H9 (cell line): ENCODE results near the gene NLGN4X. TPM values are rescaled to one million over a fixed set of nuclear protein-coding genes. Genes with fewer than 3 reads are reported as not detected.

ENCODE experiments used
- DNase-seq: peaks from one replicate; pipeline ENCODE4 v3.0.0-alpha.2; 2017
- H2AFZ ChIP-seq: one replicate; pipeline ENCODE4 v1.6.1; 2013; ENCODE audit warnings: mild to moderate bottlenecking, low read length, control low read depth, moderate library complexity
- H2AK5ac ChIP-seq: 2 replicates; pipeline ENCODE4 v1.6.1; 2013; ENCODE audit warnings: low read length, control low read depth, mixed read lengths; ENCODE audit not compliant: insufficient read length
- H2BK120ac ChIP-seq: one replicate; pipeline ENCODE4 v1.6.1; 2013; ENCODE audit warnings: low read depth, mild to moderate bottlenecking, low read length, control low read depth, inconsistent platforms; ENCODE audit not compliant: poor library complexity, severe bottlenecking
- H2BK12ac ChIP-seq: 2 replicates; pipeline ENCODE4 v1.6.1; 2013; ENCODE audit warnings: low read length, control low read depth, mixed read lengths, low read depth; ENCODE audit not compliant: insufficient read length
- H2BK15ac ChIP-seq: 2 replicates; pipeline ENCODE4 v1.6.1; 2013; ENCODE audit warnings: low read depth, low read length, control low read depth
- H2BK20ac ChIP-seq: one replicate; pipeline ENCODE4 v1.6.1; 2013; ENCODE audit warnings: low read depth, mild to moderate bottlenecking, low read length, control low read depth, inconsistent platforms; ENCODE audit not compliant: poor library complexity, severe bottlenecking
- H2BK5ac ChIP-seq: 2 replicates; pipeline ENCODE4 v1.6.1; 2013; ENCODE audit warnings: low read length, control low read depth, mixed read lengths; ENCODE audit not compliant: insufficient read length
- H3K14ac ChIP-seq: 2 replicates; pipeline ENCODE4 v1.6.1; 2013; ENCODE audit warnings: low read length, control low read depth; ENCODE audit not compliant: insufficient read depth
- H3K18ac ChIP-seq: 2 replicates; pipeline ENCODE4 v1.6.1; 2013; ENCODE audit warnings: low read depth, mild to moderate bottlenecking, mixed read lengths, low read length, control low read depth; ENCODE audit not compliant: insufficient read length
- H3K23ac ChIP-seq: 2 replicates; pipeline ENCODE4 v1.6.1; 2013; ENCODE audit warnings: low read length, control low read depth, mixed read lengths, low read depth; ENCODE audit not compliant: insufficient read length
- H3K23me2 ChIP-seq: 2 replicates; pipeline ENCODE4 v1.6.1; 2013; ENCODE audit warnings: low read depth, mild to moderate bottlenecking, mixed read lengths, low read length, control low read depth; ENCODE audit not compliant: insufficient read length, poor library complexity, severe bottlenecking
- H3K27ac ChIP-seq: 2 replicates; pipeline ENCODE4 v1.5.1; 2013; ENCODE audit warnings: low read length, control low read depth, mixed read lengths, low read depth; ENCODE audit not compliant: insufficient read length
- H3K27me3 ChIP-seq: 2 replicates; pipeline ENCODE4 v1.6.1; 2013; ENCODE audit warnings: low read length, control low read depth, inconsistent platforms; ENCODE audit not compliant: insufficient read depth
- H3K4ac ChIP-seq: 2 replicates; pipeline ENCODE4 v1.6.1; 2013; ENCODE audit warnings: low read depth, mild to moderate bottlenecking, control low read depth, inconsistent platforms, low read length, moderate library complexity
- H3K4me1 ChIP-seq: 2 replicates; pipeline ENCODE4 v1.6.1; 2013; ENCODE audit warnings: low read length, control low read depth, inconsistent platforms; ENCODE audit not compliant: insufficient read depth
- H3K4me2 ChIP-seq: 2 replicates; pipeline ENCODE4 v1.6.1; 2013; ENCODE audit warnings: low read length, control low read depth, mixed read lengths; ENCODE audit not compliant: insufficient read length, insufficient read depth
- H3K56ac ChIP-seq: 2 replicates; pipeline ENCODE4 v1.6.1; 2013; ENCODE audit warnings: low read depth, mild to moderate bottlenecking, mixed read lengths, low read length, control low read depth; ENCODE audit not compliant: insufficient read length
- H3K79me1 ChIP-seq: 2 replicates; pipeline ENCODE4 v1.6.1; 2013; ENCODE audit warnings: low read depth, mild to moderate bottlenecking, moderate library complexity, low read length, control low read depth, inconsistent platforms; ENCODE audit not compliant: insufficient read depth, poor library complexity, severe bottlenecking
- H3K79me2 ChIP-seq: 2 replicates; pipeline ENCODE4 v1.6.1; 2013; ENCODE audit warnings: low read length, control low read depth, inconsistent platforms; ENCODE audit not compliant: insufficient read depth
- H3K9ac ChIP-seq: 2 replicates; pipeline ENCODE4 v1.6.1; 2013; ENCODE audit warnings: low read length, control low read depth, mixed read lengths; ENCODE audit not compliant: insufficient read length; ENCODE audit errors: extremely low read depth
- H3K9me3 ChIP-seq: one replicate; pipeline ENCODE4 v1.6.1; 2013; ENCODE audit warnings: low read depth, low read length, inconsistent platforms; ENCODE audit not compliant: control insufficient read depth
- H3T11ph ChIP-seq: one replicate; pipeline ENCODE4 v1.6.1; 2013; ENCODE audit warnings: mild to moderate bottlenecking, low read length, control low read depth, inconsistent platforms
- H4K20me1 ChIP-seq: one replicate; pipeline ENCODE4 v1.6.1; 2013; ENCODE audit not compliant: control insufficient read depth, insufficient read length, insufficient read depth
- H4K5ac ChIP-seq: 2 replicates; pipeline ENCODE4 v1.6.1; 2013; ENCODE audit warnings: low read depth, mild to moderate bottlenecking, mixed read lengths, low read length, control low read depth; ENCODE audit not compliant: insufficient read length
- H4K8ac ChIP-seq: replicated peaks from 2 replicates; pipeline ENCODE4 v1.6.1; 2013; ENCODE audit warnings: low read length, control low read depth, mixed read lengths, low read depth; ENCODE audit not compliant: insufficient read length
- H4K91ac ChIP-seq: 2 replicates; pipeline ENCODE4 v1.6.1; 2013; ENCODE audit warnings: low read depth, mild to moderate bottlenecking, moderate library complexity, mixed read lengths, low read length, control low read depth; ENCODE audit not compliant: insufficient read length
- H3K27ac Mint-ChIP-seq, 3 experiments: 2 replicates in 2 of 3; 3 replicates in 1 of 3; pipeline ENCODE4 v1.8.0; 2020 to 2021; ENCODE audit warnings: mixed read lengths in 3 of 3, mild to moderate bottlenecking in 1 of 3, moderate library complexity in 1 of 3
- H3K27me3 Mint-ChIP-seq: 2 replicates; pipeline ENCODE4 v1.8.0; 2021; ENCODE audit warnings: low read depth, mild to moderate bottlenecking, moderate library complexity, mixed read lengths
- H3K36me3 Mint-ChIP-seq, 3 experiments: 2 replicates in 2 of 3; 3 replicates in 1 of 3; pipeline ENCODE4 v1.8.0; 2020 to 2021; ENCODE audit warnings: low read depth in 3 of 3, mixed read lengths in 3 of 3; ENCODE audit not compliant: insufficient read depth in 1 of 3
- H3K4me1 Mint-ChIP-seq, 2 experiments: 2 replicates each; pipeline ENCODE4 v1.8.0; 2020; ENCODE audit warnings: mixed read lengths in 2 of 2
- H3K4me3 Mint-ChIP-seq, 2 experiments: 2 replicates in 1 of 2; 3 replicates in 1 of 2; pipeline ENCODE4 v1.8.0; 2020 to 2021; ENCODE audit warnings: mild to moderate bottlenecking in 2 of 2, mixed read lengths in 2 of 2, moderate library complexity in 1 of 2
- H3K9me3 Mint-ChIP-seq, 2 experiments: 2 replicates in 1 of 2; 3 replicates in 1 of 2; pipeline ENCODE4 v1.8.0; 2020; ENCODE audit warnings: mild to moderate bottlenecking in 2 of 2, mixed read lengths in 2 of 2, moderate library complexity in 1 of 2
- CTCF ChIP-seq: fragments of 200-600 bp; sonication (generic); conservative IDR thresholded peaks from 3 replicates; pipeline ENCODE4 v1.8.0; 2021; ENCODE audit warnings: antibody characterized with exemption, mild to moderate bottlenecking
- WGBS: extraction: QIAGEN DNeasy Blood & Tissue Kit; methylation state at CpG from one replicate; pipeline ENCODE4 v1.1.7; 2013; ENCODE audit warnings: missing lambda C conversion rate, low lambda C conversion rate, mixed read lengths; ENCODE audit not compliant: insufficient read length; ENCODE audit errors: extremely low coverage; 5-methylcytosine and 5-hydroxymethylcytosine counted together
- total RNA-seq: library from RNA; stranded (reverse); gene quantifications from 2 replicates; pipeline ENCODE4 v1.2.1, GENCODE V29; 2021

The NLGN4X gene
- total RNA-seq, 1 experiment from 2014 or later: 111 TPM

GRCh38 chrX:6053141-6053540 lies 175.5 kb downstream of the NLGN4X start:
- no peak overlapping the region for H3K4me3 Mint-ChIP-seq
- Histone ChIP-seq H4K8ac (no peak overlapping the region), H3K27ac (no peak overlapping the region)

More at GRCh38 chrX:6053141-6053540, 175.5 kb downstream of the NLGN4X start:
- WGBS: no CpG with 5 or more reads among the region's 6 CpGs
- Histone ChIP-seq H4K20me1 (no peaks in the 10 kb centered on the region), H2AK5ac (no peak overlapping the region), H3K79me1 (peaks cover 3% of the 10 kb centered on the region), H3K4me1 (peaks cover 3% of the 10 kb centered on the region), H4K5ac (no peak overlapping the region), H3K18ac (no peak overlapping the region), H3K79me2 (peaks cover 14% of the 10 kb centered on the region; the same call in 1 of the 2 replicates), H3K9ac (no peak overlapping the region), H3T11ph (no peak overlapping the region), H3K4ac (no peak overlapping the region), H3K4me2 (no peak overlapping the region), H2BK5ac (no peak overlapping the region), H3K23me2 (no peaks in the 10 kb centered on the region), H2BK15ac (no peak overlapping the region), H3K23ac (no peak overlapping the region), H3K56ac (no peak overlapping the region), H3K9me3 (no peaks in the 10 kb centered on the region), H4K91ac (no peak overlapping the region), H2AFZ (no peak overlapping the region), H2BK20ac (no peak overlapping the region), H3K14ac (no peak overlapping the region), H2BK12ac (no peak overlapping the region), H2BK120ac (no peak overlapping the region), H3K27me3 (no peaks in the 10 kb centered on the region)
- TF ChIP-seq CTCF: no peak
- no peaks in the 10 kb centered on the region for H3K9me3 Mint-ChIP-seq
- peaks cover 12 to 25% (median 14%) of the 10 kb centered on the region in 3 experiments; a peak in 6 of 7 replicates for H3K36me3 Mint-ChIP-seq
- no peak for DNase-seq
- no peaks in the 10 kb centered on the region for H3K27me3 Mint-ChIP-seq
- H3K27ac Mint-ChIP-seq: peak overlapping the region in 1 of 3 experiments; percentile 22; a peak in 1 of 7 replicates
- peaks cover 13 to 14% of the 10 kb centered on the region in 2 experiments for H3K4me1 Mint-ChIP-seq
